AG20443 (cell line): ENCODE data around the gene FXYD1.
A peak's percentile ranks its signal among the peaks of the same experiment; 100 is the strongest.

Experiments used
- DNase-seq: peaks from one replicate; pipeline ENCODE4 v3.0.0; 2012; ENCODE audit warnings: low spot score, mixed read lengths

The FXYD1 gene

DNA sequence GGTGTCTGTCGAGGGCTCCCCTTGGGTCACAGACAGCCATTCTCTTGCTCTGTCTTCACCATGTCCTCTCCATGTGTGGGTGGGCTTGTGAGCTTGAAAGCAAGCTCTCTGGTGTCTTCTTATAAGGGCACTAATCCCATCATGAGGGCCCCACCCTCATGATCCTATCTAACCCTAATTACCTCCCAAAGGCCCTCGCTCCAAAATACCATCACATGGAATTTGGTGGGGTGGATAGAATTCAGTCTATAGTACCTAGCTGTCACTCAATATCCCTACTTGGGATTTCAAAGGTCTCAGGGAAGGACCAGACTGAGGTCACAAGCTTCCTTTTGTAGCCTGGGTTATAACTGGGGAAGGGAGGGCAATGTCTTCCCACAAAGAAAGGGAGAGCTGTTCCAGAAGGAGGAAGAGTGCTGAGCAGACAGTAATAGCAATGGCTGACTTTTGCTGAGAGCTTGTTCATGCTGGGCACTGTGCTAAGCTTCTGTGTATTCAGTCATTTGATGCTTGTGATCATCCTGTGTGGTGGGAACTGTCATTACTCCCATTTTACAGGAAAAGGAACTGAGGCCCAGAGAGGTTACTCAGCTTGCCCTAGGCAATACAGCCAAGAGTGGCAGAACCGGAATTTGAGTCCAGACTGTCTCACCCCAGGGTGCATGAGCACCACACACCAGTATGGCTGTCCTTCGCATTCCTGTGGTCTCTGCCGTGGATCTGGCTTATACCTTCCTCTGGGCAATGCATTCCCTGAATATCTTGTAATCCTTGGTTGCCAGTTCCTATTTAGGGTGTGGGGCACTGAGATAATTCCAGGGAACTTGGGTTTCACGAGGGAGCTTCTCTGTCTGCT is 24.1 kb downstream of the FXYD1 start:
- no peak for DNase-seq

DNA sequence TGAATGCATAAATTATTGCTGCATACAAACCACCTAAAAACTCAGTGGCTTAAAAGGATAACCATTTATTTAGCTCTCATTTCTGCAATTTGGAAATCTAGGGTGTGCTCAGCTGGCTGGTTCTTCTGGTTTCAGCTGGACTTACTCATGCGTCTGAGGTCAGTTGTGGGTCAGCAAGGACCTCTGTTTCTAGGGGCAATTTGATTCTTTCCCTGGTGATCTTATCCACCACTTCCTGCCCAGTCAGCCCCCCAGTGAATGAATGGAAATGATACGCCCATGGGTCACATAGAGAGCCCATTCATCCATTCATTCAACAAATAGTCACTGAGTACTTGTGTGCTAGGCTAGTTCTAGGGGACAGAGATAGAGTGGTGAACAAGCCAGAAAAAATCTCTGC is 25.8 kb downstream of the FXYD1 start:
- no peak for DNase-seq

DNA sequence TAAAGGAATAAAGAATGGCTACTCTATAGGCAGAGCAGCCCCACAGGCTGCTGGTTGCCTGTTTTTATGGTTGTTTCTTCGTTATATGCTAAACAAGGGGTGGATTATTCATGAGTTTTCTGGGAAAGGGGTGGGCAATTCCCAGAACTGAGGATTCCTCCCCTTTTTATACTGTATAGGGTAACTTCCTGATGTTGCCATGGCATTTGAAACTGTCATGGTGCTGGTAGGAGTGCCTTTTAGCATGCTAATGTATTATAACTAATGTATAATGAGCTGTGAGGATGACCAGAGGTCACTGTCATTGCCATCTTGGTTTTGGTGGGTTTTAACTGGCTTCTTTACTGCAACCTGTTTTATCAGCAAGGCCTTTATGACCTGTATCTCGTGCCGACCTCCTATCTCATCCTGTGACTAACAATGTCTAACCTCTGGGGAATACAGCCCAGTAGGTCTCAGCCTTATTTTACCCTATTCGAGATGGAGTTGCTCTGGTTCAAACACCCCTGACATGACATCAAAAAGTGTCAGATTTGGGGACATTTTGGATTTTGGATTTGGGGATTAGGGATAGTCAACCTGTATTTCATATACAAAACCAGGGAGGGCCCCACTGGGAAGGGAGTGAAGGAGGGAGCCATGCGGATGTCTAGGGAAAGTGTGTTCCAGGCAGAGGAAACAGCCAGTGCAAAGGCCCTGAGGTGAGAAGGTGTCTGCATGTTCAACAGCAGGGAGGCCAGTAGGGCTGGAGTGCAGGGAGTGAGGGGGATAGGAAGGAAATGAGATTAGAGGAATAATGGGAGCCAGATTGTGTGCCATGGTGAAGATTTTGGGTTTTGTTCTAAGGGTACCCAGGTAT is 26.8 kb downstream of the FXYD1 start:
- no peak for DNase-seq

DNA sequence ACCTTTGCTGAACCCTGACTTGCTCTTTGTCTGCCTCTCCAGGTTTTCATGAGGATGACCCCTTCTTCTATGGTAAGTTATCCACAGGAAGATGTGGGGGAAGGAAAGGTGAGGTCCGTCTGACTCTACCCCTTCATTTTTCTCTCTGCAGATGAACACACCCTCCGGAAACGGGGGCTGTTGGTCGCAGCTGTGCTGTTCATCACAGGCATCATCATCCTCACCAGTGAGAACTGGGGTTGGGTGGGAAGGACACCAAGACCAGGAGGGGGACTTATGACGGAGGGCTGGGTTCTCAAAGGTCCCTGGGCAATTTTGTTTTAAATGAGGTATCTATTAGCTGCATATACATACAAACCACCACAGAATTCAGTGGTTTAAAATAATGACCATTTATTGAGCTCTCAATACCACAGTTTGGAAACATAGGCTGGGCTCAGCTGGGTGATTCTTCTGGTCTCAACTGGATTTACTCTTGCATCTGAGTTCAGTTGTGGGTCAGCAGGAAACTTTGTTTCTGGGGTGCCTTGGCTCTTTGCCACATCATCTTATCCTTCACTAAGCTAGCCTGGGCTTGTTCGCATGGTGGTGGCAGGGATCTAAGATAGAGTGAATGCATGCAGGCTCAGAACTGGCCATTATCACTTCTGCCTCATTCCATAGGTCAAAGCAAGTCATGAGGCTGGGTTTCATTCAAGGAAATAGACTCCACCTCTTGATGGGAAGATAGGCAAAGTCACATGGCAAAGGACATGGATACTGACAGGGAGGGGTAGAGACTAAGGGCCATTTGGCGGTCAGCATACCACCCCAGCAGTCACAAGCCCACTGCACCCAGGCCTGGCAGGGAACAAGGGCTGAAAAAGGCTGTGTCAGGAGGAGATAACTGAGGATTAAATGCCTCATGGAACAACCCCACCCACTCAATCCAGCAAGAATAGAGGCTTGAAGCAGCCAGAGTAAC is 27.8 kb downstream of the FXYD1 start:
- no peak for DNase-seq

DNA sequence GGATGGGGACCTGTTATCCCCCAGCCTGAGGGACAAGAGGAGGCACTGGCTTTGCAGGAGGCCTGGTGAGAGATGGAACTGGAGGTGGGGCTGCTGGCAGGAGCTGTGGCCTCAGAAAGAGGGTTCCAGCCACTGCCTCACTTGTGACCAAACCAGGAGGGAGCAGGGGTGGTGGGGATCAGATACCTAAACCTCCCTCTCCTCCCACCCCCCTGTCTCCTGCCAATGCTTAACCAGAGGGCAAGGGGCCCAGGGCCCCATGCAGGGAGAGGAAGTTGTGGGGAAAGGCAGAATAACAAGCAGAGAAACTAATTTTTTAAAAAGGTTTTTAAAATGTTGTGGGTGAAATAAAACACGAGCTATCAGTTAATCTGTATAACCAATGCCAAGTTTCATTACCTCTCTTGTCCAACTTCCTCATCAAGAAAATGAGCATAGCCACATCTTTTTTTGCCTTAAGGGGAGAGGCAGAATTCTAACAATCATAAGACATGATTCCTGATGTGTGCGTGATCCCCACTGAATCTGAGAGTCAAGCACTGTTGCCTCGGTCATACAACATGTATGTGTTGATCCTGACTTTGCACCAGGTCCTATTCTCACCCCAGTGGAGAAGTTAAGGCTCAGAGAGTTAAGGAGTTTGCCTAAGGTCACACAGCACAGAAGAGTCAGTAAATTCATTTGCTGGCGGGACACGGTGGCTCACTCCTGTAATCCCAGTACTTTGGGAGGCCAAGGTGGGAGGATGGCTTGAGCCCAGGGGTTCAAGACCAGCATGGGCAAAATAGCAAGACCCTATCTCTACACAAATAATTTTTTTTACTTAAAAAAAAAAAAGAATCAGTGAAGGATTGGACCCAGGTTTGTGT is 28.9 kb downstream of the FXYD1 start:
- DNase-seq: no peak

DNA sequence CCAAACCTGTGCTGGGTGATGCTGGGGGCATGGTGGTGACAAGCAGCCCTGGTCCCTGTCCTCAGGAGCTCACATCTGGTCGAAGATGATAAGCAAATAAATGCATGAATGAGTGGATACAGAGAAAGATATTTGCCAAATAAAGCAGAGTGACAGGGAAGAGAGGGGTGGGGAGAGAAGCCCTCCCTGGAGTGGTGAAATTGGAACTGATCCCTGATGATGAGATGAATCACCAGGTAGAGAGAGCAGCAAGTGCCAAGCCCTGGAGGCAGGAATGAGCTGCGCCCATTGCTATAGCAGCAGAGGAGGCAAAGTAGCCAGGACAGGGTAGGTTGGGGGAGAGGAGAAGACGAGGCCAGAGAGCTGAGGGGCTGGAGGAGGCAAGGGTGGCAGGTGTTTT is 29.6 kb downstream of the FXYD1 start:
- DNase-seq: peak; percentile 31

DNA sequence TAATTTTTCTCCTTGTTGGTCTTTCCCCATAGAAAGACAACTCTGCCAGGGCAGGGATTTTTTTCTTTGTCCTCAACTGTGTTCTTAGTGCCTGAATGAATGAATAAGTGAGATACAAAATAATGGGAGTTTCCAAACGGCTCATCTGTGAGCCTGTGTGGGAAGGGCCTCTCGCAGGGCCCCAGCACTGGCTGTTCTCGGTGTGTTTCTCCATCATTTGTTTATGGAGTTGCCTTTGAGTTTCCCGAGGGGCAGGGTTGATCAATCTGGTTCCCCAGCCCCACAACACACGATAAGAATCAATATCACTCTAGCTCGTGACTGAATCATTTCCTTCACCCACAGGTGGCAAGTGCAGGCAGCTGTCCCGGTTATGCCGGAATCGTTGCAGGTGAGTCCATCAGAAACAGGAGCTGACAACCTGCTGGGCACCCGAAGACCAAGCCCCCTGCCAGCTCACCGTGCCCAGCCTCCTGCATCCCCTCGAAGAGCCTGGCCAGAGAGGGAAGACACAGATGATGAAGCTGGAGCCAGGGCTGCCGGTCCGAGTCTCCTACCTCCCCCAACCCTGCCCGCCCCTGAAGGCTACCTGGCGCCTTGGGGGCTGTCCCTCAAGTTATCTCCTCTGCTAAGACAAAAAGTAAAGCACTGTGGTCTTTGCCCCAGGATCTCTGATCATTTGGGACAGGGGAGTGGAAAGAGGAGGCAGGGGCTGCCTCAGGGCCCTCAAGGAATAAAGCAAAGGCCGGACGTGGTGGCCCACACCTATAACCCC is 30.8 kb downstream of the FXYD1 start:
- no peak for DNase-seq

DNA sequence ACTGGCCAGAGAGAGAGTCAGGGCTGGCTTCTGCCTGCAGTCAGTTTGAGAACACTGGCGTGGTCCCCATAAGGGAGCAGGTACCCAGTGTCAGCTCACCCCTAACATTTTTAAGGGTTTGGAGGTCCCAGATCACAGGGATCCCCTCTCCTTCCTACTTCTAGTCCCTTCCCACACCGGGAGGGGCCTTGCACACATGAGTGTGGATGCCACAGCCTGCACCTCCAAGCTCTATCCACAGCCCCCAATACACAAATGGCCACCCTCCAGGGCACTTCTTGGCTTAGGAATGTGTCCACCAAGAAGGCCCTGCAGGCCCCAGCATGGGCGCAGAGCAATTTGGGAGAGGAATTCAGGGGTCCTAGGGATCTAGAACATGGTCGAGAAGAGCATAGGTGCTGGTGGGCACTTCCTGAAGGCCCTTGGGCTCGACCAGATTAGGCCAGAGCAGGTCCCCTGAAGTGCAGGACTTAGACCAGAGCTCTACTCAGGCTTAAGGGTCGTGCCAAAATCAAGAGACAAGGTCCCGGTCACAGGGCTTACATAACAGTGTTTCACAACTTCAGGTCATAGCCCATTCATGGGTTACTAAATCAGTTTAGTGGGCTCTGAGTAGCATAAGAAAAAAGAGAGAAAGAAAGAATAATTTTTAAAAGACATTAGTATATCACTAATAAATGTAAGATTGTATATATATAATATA is 31.9 kb downstream of the FXYD1 start:
- no peak for DNase-seq

DNA sequence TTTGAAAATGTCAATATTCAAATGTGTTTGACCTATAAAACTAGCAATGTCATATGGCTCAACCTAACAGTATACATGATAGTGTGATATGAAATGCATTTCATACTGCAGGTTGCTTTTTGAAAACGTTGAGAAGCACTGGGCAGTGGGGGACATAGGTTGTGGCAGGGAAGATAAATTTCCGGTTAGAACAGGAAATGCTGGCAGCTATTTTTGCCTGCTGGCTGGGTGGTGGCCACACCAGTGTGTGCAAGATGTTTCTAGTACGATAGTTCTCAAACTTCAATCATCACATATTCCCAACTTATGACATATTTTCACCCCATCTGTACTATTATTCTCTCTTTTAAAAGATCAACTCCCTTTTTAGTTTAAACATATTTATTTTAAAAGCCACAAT is 33.1 kb downstream of the FXYD1 start:
- no peak for DNase-seq

DNA sequence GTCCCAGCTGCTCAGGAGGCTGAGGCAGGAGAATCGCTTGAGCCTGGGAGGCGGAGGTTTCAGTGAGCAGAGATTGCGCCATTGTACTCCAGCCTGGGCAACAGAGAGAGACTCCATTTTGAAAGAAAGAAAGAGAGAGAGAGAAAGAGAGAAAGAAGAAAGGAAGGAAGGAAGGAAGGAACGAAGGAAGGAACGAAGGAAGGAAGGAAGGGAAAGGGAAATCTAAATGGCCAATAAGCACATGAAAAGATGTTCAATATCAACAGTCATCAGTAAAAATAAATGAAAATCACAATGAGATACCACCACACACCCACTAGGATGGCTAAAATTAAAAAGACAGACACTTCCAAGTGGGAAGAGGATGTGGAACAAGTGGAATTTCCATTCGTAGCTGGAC is 35.6 kb downstream of the FXYD1 start:
- DNase-seq: no peak

DNA sequence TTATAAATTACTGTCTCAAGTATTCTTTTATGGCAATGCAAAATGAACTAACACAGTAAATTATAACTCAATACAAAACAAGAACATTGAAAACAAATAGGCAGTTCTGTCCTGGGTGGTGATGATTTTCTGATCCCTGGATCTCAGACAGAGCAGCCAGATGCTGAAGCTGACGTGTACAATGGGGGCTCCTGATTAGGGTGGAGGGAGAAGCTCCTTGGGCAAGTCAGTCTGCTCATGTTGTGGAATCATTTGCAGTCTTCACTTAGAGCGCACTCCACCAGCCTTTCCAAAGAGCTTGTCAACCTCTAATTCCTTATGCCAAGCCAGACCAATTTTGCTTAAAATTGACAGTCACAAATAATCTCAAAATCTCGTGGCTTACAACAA is 37.6 kb downstream of the FXYD1 start:
- DNase-seq: no peak

DNA sequence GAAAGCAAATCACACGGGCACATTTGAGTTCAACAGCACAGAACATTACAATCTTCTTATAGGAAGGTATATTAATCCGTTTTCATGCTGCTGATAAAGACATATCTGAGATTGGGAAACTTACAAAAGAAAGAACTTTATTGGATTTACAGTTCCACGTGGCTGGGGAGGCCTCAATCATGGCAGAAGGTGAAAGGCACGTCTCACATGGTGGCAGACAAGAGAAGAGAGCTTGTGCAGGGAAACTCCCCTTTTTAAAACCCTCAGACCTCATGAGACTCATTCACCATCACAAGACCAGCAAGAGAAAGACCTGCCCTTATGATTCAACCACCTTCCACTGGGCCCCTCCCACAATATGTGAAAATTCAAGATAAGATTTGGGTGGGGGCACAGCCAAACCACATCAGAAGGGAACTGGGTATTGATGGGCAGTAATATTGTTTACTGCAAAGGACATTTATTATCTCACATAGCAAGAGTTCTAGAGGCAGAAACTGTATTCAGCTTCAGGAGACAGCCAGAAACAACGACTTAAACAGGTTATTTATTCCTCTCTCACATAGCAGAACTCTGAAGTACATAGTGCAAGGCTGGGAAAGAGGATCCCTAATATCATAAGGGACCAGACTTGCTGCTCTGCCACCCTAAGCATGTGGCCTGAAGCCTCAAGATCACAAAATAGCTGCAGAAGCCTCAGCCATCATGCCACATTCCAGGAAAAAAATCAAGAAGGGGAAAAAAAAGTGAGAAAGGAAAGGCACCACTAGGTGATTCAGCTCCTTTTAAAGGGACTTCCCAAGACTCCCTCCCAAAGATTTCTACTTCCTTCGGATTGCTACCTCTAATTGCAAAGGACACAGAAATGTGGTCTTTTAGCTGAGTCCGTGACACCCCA is 39.0 kb downstream of the FXYD1 start:
- no peak for DNase-seq

DNA sequence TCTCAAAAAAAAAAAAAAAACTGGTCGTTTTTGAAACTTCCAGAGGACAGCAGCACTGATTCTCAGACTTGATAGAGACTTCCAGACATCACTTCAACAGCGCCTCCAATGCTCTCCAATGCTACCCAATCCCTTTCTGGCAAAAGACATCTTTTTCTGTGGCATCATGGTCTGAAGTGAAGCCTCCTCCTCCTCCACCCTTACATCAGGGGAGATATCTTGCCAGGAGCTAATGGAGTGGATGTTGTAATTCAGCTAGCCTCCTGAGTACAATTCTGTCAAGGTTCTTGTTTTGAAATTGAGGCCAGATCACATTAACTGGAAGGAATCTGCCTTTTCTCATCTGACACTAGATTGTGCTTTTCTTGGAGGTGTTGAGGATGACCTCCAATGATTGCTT is 40.1 kb downstream of the FXYD1 start:
- DNase-seq: no peak

DNA sequence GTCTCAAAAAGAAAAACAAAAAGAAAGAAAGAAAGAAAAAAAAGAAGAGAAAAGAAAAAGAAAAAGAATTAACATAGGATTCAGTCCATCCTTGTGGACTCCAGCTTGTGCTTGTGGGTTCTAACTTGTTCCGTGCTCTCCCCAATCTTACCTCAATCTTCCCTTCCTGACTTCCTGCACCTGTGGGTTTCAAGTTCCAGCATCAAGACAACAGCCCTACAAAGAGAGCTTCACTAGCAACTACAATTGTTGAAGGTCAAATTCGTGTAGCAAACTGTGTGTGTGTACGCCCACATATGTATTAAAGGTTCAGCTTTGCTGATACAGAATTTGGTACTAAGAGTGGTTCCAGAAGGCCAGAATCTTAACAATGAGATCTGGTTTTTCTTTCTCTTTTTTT is 41.2 kb downstream of the FXYD1 start:
- no peak for DNase-seq

DNA sequence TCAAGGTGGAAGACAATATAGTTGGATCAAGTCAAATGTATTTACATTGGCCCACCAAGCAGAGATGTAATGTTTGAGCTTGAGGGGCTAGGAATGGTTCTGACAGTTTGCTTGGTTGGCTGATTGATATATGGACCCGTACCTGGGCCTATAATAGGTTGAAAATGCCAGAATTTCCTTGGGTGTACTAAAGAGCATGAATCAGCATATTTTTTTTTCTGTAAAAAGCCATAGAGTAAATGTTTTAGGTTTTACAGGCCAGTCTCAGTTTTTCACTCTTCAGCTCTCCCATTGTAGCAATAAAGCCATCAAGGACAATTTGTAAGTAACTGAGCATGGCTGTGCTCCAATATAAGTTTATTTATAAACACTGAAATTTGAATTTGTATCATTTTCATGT is 42.8 kb downstream of the FXYD1 start:
- DNase-seq: no peak

DNA sequence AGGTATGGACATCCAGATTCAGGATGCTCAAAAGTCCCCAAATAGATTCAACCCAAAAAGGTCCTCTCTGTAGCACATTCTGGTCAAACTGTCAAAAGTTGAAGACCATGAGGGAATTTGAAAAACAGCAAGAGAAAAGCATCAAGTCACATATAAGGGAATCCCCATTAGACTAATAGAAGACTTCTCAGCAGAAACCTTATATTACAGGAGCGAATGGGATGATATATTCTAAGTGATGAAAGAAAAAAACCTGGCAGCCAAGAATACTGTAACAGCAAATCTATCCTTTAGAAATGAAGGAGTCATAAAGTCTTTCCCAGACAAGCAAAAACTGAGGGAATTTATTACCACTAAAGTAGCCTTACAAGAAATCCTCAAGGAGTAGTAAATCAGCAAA is 45.6 kb downstream of the FXYD1 start:
- DNase-seq: no peak

DNA sequence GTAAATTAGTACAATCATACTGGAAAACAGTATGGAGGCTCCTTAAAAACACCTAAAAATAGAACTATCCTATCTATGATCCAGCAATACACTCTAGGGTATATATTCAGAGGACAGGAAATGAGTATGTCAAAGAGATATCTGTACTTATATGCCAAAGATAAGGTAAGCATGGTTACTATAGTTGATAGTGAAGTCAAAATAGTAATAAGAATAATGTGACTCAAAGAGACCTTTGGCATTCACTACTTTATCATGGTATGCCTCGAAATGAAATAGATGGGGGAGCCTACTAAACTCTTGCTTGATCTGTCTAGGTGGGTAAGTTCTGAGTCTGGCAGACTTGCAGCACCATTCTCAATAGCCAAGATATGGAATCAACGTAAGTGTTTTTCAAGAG is 46.3 kb downstream of the FXYD1 start:
- no peak for DNase-seq
